T-cell (primary cell): Measurements from ENCODE around the gene ADAMTSL1. TPM values are rescaled to one million over a fixed set of nuclear protein-coding genes. Genes with fewer than 3 reads are reported as not detected.

ENCODE experiments used
- ATAC-seq, 4 experiments: fragments of 200-7000 bp in 3 of 4; fragments of 150-1000 bp in 1 of 4; cut with Tn5 transposase; replicated peaks in 1 of 4; 1 replicate in 3 of 4; 2 replicates in 1 of 4; pipeline ENCODE4 v1.10.0; 2021; ENCODE audit warnings: moderate library complexity in 3 of 4, mild to moderate bottlenecking in 2 of 4, moderate number of reproducible peaks in 1 of 4
- CTCF ChIA-PET, 2 donors: fragments of 300-600 bp; sonication (Branson Sonifier 250); formaldehyde crosslinking; loops; one replicate each; lab custom pipeline; 2022; ENCODE audit warnings: antibody characterized with exemption in 2 of 2; lab: Charles Lee
- POLR2A ChIA-PET, 2 donors: fragments of 300-600 bp; sonication (Branson Sonifier 250); formaldehyde crosslinking; loops; one replicate each; lab custom pipeline; 2022; ENCODE audit warnings: antibody characterized with exemption in 2 of 2; lab: Charles Lee
- DNase-seq, 35 experiments: peaks; one replicate each; pipeline versions ENCODE4 v3.0.0 to v3.0.0-alpha.2; 2013 to 2023
- H3K27ac ChIP-seq: one replicate; pipeline ENCODE4 v1.5.1; 2013; ENCODE audit warnings: low read length
- H3K27me3 ChIP-seq, 2 experiments: replicated peaks in 1 of 2; 1 replicate in 1 of 2; 2 replicates in 1 of 2; pipeline versions ENCODE4 v1.6.1 to v1.7.0; 2013; ENCODE audit warnings: low read length in 1 of 2, mixed read lengths in 1 of 2; ENCODE audit not compliant: control insufficient read depth in 2 of 2, insufficient read depth in 2 of 2; ENCODE audit errors: extremely low read depth in 1 of 2
- H3K36me3 ChIP-seq, 2 donors: 1 replicate in 1 of 2; 2 replicates in 1 of 2; pipeline versions ENCODE4 v1.6.1 to v1.7.0; 2013; ENCODE audit warnings: low read length in 1 of 2; ENCODE audit not compliant: control insufficient read depth in 2 of 2, insufficient read depth in 1 of 2; ENCODE audit errors: extremely low read depth in 1 of 2
- H3K4me1 ChIP-seq, 2 experiments: 1 replicate in 1 of 2; 2 replicates in 1 of 2; pipeline versions ENCODE4 v1.6.1 to v1.7.0; 2013; ENCODE audit warnings: low read length in 2 of 2, mixed read lengths in 1 of 2; ENCODE audit not compliant: insufficient read depth in 2 of 2, control insufficient read depth in 1 of 2; ENCODE audit errors: extremely low read depth in 1 of 2
- H3K4me3 ChIP-seq, 2 donors: 1 replicate in 1 of 2; 2 replicates in 1 of 2; pipeline versions ENCODE4 v1.5.1 to v1.7.0; 2013; ENCODE audit warnings: mild to moderate bottlenecking in 2 of 2, low read length in 1 of 2, moderate library complexity in 1 of 2; ENCODE audit not compliant: control insufficient read depth in 1 of 2; ENCODE audit errors: extremely low read depth in 1 of 2
- H3K9me3 ChIP-seq: 2 replicates; pipeline ENCODE4 v1.7.0; 2013
- H3K27ac Mint-ChIP-seq, 2 donors: one replicate each; pipeline ENCODE4 v1.8.0; 2020 to 2021; ENCODE audit warnings: mild to moderate bottlenecking in 2 of 2, mixed read lengths in 2 of 2
- H3K27me3 Mint-ChIP-seq, 2 donors: one replicate each; pipeline ENCODE4 v1.8.0; 2021 to 2022; ENCODE audit warnings: mixed read lengths in 2 of 2
- H3K36me3 Mint-ChIP-seq: one replicate; pipeline ENCODE4 v1.8.0; 2021; ENCODE audit warnings: mixed read lengths
- H3K4me1 Mint-ChIP-seq, 3 donors: one replicate each; pipeline ENCODE4 v1.8.0; 2020 to 2022; ENCODE audit warnings: mixed read lengths in 3 of 3, mild to moderate bottlenecking in 1 of 3
- H3K4me3 Mint-ChIP-seq, 3 donors: one replicate each; pipeline ENCODE4 v1.8.0; 2020 to 2022; ENCODE audit warnings: mild to moderate bottlenecking in 3 of 3, mixed read lengths in 3 of 3, moderate library complexity in 3 of 3
- H3K9me3 Mint-ChIP-seq, 3 donors: one replicate each; pipeline ENCODE4 v1.8.0; 2020 to 2022; ENCODE audit warnings: mixed read lengths in 3 of 3
- WGBS: methylation state at CpG from one replicate; pipeline ENCODE4 v1.1.5; 2013; ENCODE audit warnings: missing lambda C conversion rate; ENCODE audit not compliant: insufficient coverage; 5-methylcytosine and 5-hydroxymethylcytosine counted together
- total RNA-seq, 35 experiments: library from RNA in 6 of 35; stranded (reverse) in 6 of 35; fragments of 120-200 nt in 1 of 35; gene quantifications; one replicate each; pipeline versions ENCODE4 v1.2.1 to v1.2.4 and lab custom pipeline; 2013 to 2026

ADAMTSL1 gene
- total RNA-seq, 5 donors from 2014 or later (not counting 1 experiment from before 2014, with no cell fraction given) = 0.10 TPM; not detected in 4

- H3K36me3 Mint-ChIP-seq = no peaks in the 10 kb centered on the region
- ATAC-seq = no peak
- no peak overlapping the region for H3K4me3 ChIP-seq
- no peak overlapping the region for H3K27ac Mint-ChIP-seq
- H3K4me1 ChIP-seq = peaks cover 0 to 13% of the 10 kb centered on the region in 2 experiments
- H3K36me3 ChIP-seq = no peaks in the 10 kb centered on the region
- CTCF ChIA-PET = no interaction called here
- H3K4me3 Mint-ChIP-seq = no peak overlapping the region
- H3K27me3 ChIP-seq = peaks cover 0 to 26% of the 10 kb centered on the region in 2 experiments
- H3K4me1 Mint-ChIP-seq = no peaks in the 10 kb centered on the region
- peaks cover 6 to 13% of the 10 kb centered on the region in 2 donors for H3K27me3 Mint-ChIP-seq
- no peaks in the 10 kb centered on the region for H3K9me3 ChIP-seq
- peaks cover 6 to 12% (median 8%) of the 10 kb centered on the region in 3 donors for H3K9me3 Mint-ChIP-seq
- 95% methylated on average over 5 of the region's 9 CpGs for WGBS
- no peak for DNase-seq
- no peak overlapping the region for H3K27ac ChIP-seq
- POLR2A ChIA-PET = no interaction called here
Measured at GRCh38 chr9:18906656-18907395, 432.9 kb downstream of the ADAMTSL1 start.

DNA sequence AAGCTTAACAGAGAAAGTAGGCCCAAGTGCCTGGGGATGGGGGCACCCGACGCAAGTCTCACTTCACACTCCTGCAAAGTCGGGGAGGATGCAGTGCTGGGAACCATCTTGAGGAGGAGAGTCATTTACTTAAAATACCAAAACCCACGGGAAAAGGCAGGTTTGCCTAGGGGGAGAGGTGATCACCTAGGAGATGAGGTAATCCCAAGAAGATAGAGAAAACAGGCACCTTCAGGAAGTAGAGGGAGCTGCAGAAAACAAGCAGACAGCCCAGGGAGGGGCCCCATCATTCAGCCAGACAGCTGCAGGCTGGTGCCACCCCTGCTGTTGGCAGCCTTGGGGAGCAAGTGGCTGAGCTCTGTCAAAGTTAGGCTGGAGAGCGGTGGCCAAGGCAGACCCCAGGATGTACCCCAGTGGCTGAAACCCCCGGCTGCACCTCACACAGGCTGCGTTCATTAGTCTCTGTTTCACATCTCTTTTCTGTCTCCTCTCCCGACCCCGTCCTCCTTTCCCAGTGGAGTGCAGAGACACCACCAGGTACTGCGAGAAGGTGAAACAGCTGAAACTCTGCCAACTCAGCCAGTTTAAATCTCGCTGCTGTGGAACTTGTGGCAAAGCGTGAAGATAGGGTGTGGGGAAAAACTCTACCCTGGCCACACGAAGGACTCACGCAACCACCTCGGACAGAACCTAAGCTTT is 434.1 kb downstream of the ADAMTSL1 start:
- no peaks in the 10 kb centered on the region for H3K4me1 Mint-ChIP-seq
- peaks cover 0 to 13% of the 10 kb centered on the region in 2 experiments for H3K4me1 ChIP-seq
- H3K27ac Mint-ChIP-seq = no peak overlapping the region
- peaks cover 0 to 28% of the 10 kb centered on the region in 2 experiments for H3K27me3 ChIP-seq
- ATAC-seq = no peak
- H3K9me3 ChIP-seq = no peaks in the 10 kb centered on the region
- CTCF ChIA-PET = no interaction called here
- no peak overlapping the region for H3K27ac ChIP-seq
- H3K4me3 Mint-ChIP-seq = no peak overlapping the region
- H3K4me3 ChIP-seq = no peak overlapping the region
- POLR2A ChIA-PET = no interaction called here
- WGBS = 83% methylated on average over 7 of the region's 15 CpGs
- no peaks in the 10 kb centered on the region for H3K36me3 Mint-ChIP-seq
- H3K9me3 Mint-ChIP-seq = peaks cover 0 to 4% (median 0%) of the 10 kb centered on the region in 3 donors
- peaks cover 6 to 13% of the 10 kb centered on the region in 2 donors for H3K27me3 Mint-ChIP-seq
- no peak for DNase-seq
- H3K36me3 ChIP-seq = no peaks in the 10 kb centered on the region

DNA sequence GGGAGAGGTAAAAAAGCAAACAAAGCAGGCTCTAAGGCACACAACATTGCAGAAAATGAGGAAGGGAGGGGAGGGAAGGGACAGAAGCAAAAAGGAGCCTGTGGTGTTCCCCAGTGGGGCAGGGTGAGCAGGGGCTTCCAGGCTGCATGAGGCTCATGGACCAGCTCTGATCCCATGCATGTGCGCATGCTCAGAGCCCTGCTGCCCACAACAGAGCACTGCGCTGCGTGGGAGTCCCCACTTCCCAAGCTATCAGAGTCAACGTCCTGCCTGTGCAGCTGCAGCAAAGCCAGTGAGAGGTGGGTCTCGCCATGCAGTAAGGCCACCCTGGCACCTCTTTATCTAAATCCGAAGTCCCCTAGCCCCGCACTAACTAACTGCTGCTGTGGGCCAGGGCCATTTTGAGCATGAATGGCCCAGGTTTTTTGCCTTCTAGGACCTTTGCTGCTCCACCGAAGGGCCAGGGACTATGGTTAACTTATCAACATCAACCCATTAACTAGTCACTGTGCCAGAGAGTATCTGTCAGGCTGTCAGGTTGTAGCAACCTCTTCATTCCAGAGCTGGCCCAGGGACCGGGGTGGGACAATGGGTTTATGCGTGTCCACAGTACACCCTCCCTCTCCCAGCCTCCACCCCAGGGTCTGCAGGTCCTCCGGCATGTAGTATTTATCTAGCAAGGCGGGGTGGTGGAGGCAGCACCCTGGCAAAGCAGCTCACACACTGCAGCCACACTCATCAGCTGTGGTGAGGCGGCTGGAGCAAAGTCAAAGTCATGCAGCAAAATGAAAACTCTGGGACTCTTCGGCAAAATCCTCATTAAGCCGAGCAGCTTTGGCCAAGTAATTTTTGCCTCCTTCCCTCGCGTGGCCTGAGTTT is 435.4 kb downstream of the ADAMTSL1 start:
- H3K4me3 ChIP-seq = no peak overlapping the region
- 87% methylated on average over 12 of the region's 17 CpGs for WGBS
- Mint-ChIP-seq H3K36me3 (no peaks in the 10 kb centered on the region), H3K27me3 (peaks cover 6 to 13% of the 10 kb centered on the region in 2 donors), H3K27ac (no peak overlapping the region), H3K9me3 (no peaks in the 10 kb centered on the region), H3K4me3 (no peak overlapping the region), H3K4me1 (no peaks in the 10 kb centered on the region)
- peaks cover 0 to 13% of the 10 kb centered on the region in 2 experiments for H3K4me1 ChIP-seq
- no peaks in the 10 kb centered on the region for H3K36me3 ChIP-seq
- POLR2A ChIA-PET = no interaction called here
- CTCF ChIA-PET = no interaction called here
- H3K27ac ChIP-seq = no peak overlapping the region
- ATAC-seq (no peak), DNase-seq (no peak)
- H3K27me3 ChIP-seq = peaks cover 0 to 28% of the 10 kb centered on the region in 2 experiments
- no peaks in the 10 kb centered on the region for H3K9me3 ChIP-seq

- Mint-ChIP-seq H3K27ac (no peak overlapping the region), H3K27me3 (peaks cover 6 to 13% of the 10 kb centered on the region in 2 donors), H3K9me3 (no peaks in the 10 kb centered on the region), H3K4me3 (no peak overlapping the region), H3K36me3 (no peaks in the 10 kb centered on the region), H3K4me1 (no peaks in the 10 kb centered on the region)
- ATAC-seq (no peak), DNase-seq (no peak)
- CTCF ChIA-PET = interaction anchor here in 1 of 2 donors (0.5 kb wide), 1 partner anchor 209 kb away, joined by 3 read pairs; no protein-coding TSS in a partner anchor
- no peak overlapping the region for H3K4me3 ChIP-seq
- peaks cover 0 to 28% of the 10 kb centered on the region in 2 experiments for H3K27me3 ChIP-seq
- POLR2A ChIA-PET = no interaction called here
- H3K4me1 ChIP-seq = peaks cover 0 to 13% of the 10 kb centered on the region in 2 experiments
- H3K9me3 ChIP-seq = no peaks in the 10 kb centered on the region
- H3K36me3 ChIP-seq = no peaks in the 10 kb centered on the region
- no CpG with 5 or more reads among the region's 2 CpGs for WGBS
- no peak overlapping the region for H3K27ac ChIP-seq
Measured at GRCh38 chr9:18910435-18910834, 436.5 kb downstream of the ADAMTSL1 start.

DNA sequence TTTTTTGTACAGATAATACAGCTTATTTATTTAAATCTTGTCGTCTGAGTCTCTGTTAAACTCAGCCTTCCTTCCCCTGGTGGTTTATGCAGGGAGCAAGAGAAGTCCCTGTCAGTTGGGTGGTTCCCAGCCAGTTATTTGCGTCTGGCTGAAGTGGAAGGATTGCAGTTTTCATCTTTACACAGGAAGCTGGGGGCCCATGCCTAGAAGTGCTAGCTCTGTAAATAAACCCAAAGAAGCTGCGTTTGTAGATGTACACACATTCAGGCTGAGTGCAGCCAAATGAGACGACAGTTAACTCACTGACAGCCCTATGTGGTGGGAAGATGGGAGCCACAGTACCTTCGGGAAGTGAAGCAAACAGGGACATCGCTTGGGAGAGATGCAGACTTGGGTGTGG is 437.0 kb downstream of the ADAMTSL1 start:
- H3K4me1 Mint-ChIP-seq = no peaks in the 10 kb centered on the region
- H3K36me3 ChIP-seq = no peaks in the 10 kb centered on the region
- H3K27me3 Mint-ChIP-seq = peaks cover 6 to 13% of the 10 kb centered on the region in 2 donors
- ChIA-PET POLR2A (no interaction called here), CTCF (no interaction called here)
- peaks cover 0 to 28% of the 10 kb centered on the region in 2 experiments for H3K27me3 ChIP-seq
- H3K9me3 Mint-ChIP-seq = no peaks in the 10 kb centered on the region
- H3K4me3 Mint-ChIP-seq = no peak overlapping the region
- no peaks in the 10 kb centered on the region for H3K36me3 Mint-ChIP-seq
- H3K9me3 ChIP-seq = no peaks in the 10 kb centered on the region
- H3K27ac Mint-ChIP-seq = no peak overlapping the region
- no peak overlapping the region for H3K27ac ChIP-seq
- 25% methylated on average over 2 of the region's 6 CpGs for WGBS
- no peak for ATAC-seq
- peaks cover 0 to 13% of the 10 kb centered on the region in 2 experiments for H3K4me1 ChIP-seq
- no peak overlapping the region for H3K4me3 ChIP-seq
- no peak for DNase-seq

- CTCF ChIA-PET = no interaction called here
- Histone ChIP-seq H3K9me3 (no peaks in the 10 kb centered on the region), H3K27ac (no peak overlapping the region), H3K27me3 (peaks cover 0 to 24% of the 10 kb centered on the region in 2 experiments), H3K36me3 (no peaks in the 10 kb centered on the region), H3K4me3 (no peak overlapping the region), H3K4me1 (peaks cover 0 to 13% of the 10 kb centered on the region in 2 experiments)
- ATAC-seq (no peak), DNase-seq (no peak)
- Mint-ChIP-seq H3K9me3 (no peaks in the 10 kb centered on the region), H3K36me3 (no peaks in the 10 kb centered on the region), H3K4me1 (no peaks in the 10 kb centered on the region), H3K27me3 (peaks cover 6 to 13% of the 10 kb centered on the region in 2 donors), H3K4me3 (no peak overlapping the region), H3K27ac (no peak overlapping the region)
- 100% methylated on average over 1 of the region's 9 CpGs for WGBS
- POLR2A ChIA-PET = no interaction called here
Measured at GRCh38 chr9:18911714-18912342, 437.9 kb downstream of the ADAMTSL1 start.
